SJCRH30 (cell line): ENCODE measurements around the gene KLHL12. TPM values are rescaled to one million over a fixed set of nuclear protein-coding genes. Genes with fewer than 3 reads are reported as not detected.
"Not testable (repeated sequence)": the region's sequence is repeated elsewhere in the genome, so short reads cannot be mapped to it uniquely, and the experiment has no call there.

Experiments
- DNase-seq, 2 experiments: peaks; one replicate each; pipeline ENCODE4 v3.0.0-alpha.2; 2015 to 2020
- H3K27ac ChIP-seq: fragments of 250-450 bp; sonication (Bioruptor Pico); 2 replicates; pipeline ENCODE4 v1.5.1; 2020; ENCODE audit warnings: mild to moderate bottlenecking, moderate library complexity
- H3K27me3 ChIP-seq: fragments of 250-450 bp; sonication (Bioruptor Pico); 2 replicates; pipeline ENCODE4 v1.5.1; 2020; ENCODE audit warnings: mild to moderate bottlenecking, moderate library complexity
- H3K36me3 ChIP-seq: fragments of 250-450 bp; sonication (Bioruptor Pico); 2 replicates; pipeline ENCODE4 v1.5.1; 2020; ENCODE audit warnings: mild to moderate bottlenecking, moderate library complexity
- H3K4me1 ChIP-seq: fragments of 250-450 bp; sonication (Bioruptor Pico); 2 replicates; pipeline ENCODE4 v1.5.1; 2020; ENCODE audit warnings: mild to moderate bottlenecking, moderate library complexity
- H3K4me3 ChIP-seq: fragments of 250-450 bp; sonication (Bioruptor Pico); 2 replicates; pipeline ENCODE4 v1.5.1; 2020; ENCODE audit warnings: mild to moderate bottlenecking, moderate library complexity
- H3K9me3 ChIP-seq: fragments of 250-450 bp; sonication (Bioruptor Pico); replicated peaks from 2 replicates; pipeline ENCODE4 v1.5.1; 2020; ENCODE audit warnings: mild to moderate bottlenecking, moderate library complexity
- total RNA-seq: library from RNA; depleted of rRNA; stranded (reverse); fragments of >200 nt; shearing (Covaris generic); gene quantifications from 2 replicates; pipeline ENCODE4 v1.2.3, GENCODE V29; 2014

The KLHL12 gene
- total RNA-seq, 1 experiment from 2014 or later, result 36.4 TPM

- no peaks in the 10 kb centered on the region for H3K27me3 ChIP-seq
- peaks cover 40% of the 10 kb centered on the region for H3K4me1 ChIP-seq
- peaks cover 18% of the 10 kb centered on the region for H3K36me3 ChIP-seq
- H3K9me3 ChIP-seq, result no peaks in the 10 kb centered on the region
- H3K27ac ChIP-seq, result peak within 1 kb of the TSS; percentile 62
- H3K4me3 ChIP-seq, result peak within 1 kb of the TSS; percentile 89
- DNase-seq, result peak; percentile 88 to 89
Measured at GRCh38 chr1:202957733-202958543, 30.9 kb upstream of the KLHL12 start, which contains the start of gene ADIPOR1. Gene ADIPOR1, minus strand, starts transcription at chr1:202958312. Its CDS starts 7,242 bp downstream, at chr1:202951070.

GRCh38 chr1:202956969-202957368, 29.9 kb upstream of the KLHL12 start:
- H3K27me3 ChIP-seq, result no peaks in the 10 kb centered on the region
- no peak for DNase-seq
- peaks cover 38% of the 10 kb centered on the region for H3K4me1 ChIP-seq
- peaks cover 8% of the 10 kb centered on the region for H3K36me3 ChIP-seq
- no peaks in the 10 kb centered on the region for H3K9me3 ChIP-seq
- H3K27ac ChIP-seq, result no peak overlapping the region
- peak overlapping the region; percentile 89 for H3K4me3 ChIP-seq

GRCh38 chr1:202954057-202954745, 27.2 kb upstream of the KLHL12 start:
- no peak for DNase-seq
- H3K4me1 ChIP-seq, result peaks cover 18% of the 10 kb centered on the region
- H3K36me3 ChIP-seq, result peaks cover 18% of the 10 kb centered on the region
- no peak overlapping the region for H3K4me3 ChIP-seq
- no peaks in the 10 kb centered on the region for H3K9me3 ChIP-seq
- no peaks in the 10 kb centered on the region for H3K27me3 ChIP-seq
- H3K27ac ChIP-seq, result no peak overlapping the region

- peaks cover 24% of the 10 kb centered on the region for H3K36me3 ChIP-seq
- no peak overlapping the region for H3K27ac ChIP-seq
- no peaks in the 10 kb centered on the region for H3K9me3 ChIP-seq
- H3K27me3 ChIP-seq, result no peaks in the 10 kb centered on the region
- DNase-seq, result no peak
- H3K4me3 ChIP-seq, result no peak overlapping the region
- peaks cover 10% of the 10 kb centered on the region for H3K4me1 ChIP-seq
Measured at GRCh38 chr1:202953392-202953791, 26.4 kb upstream of the KLHL12 start.

- Histone ChIP-seq H3K27me3 (no peaks in the 10 kb centered on the region), H3K4me1 (peaks cover 9% of the 10 kb centered on the region; the same call in 1 of the 2 replicates), H3K9me3 (no peaks in the 10 kb centered on the region), H3K27ac (no peak overlapping the region), H3K36me3 (peaks cover 30% of the 10 kb centered on the region), H3K4me3 (no peak overlapping the region)
- no peak for DNase-seq
Measured at GRCh38 chr1:202952818-202953217, 25.8 kb upstream of the KLHL12 start.

- Histone ChIP-seq H3K36me3 (peaks cover 36% of the 10 kb centered on the region), H3K4me3 (no peak overlapping the region), H3K9me3 (no peaks in the 10 kb centered on the region), H3K27me3 (no peaks in the 10 kb centered on the region), H3K4me1 (peaks cover 7% of the 10 kb centered on the region; the same call in 1 of the 2 replicates), H3K27ac (no peak overlapping the region)
- DNase-seq, result no peak
Measured at GRCh38 chr1:202952099-202952498, 25.1 kb upstream of the KLHL12 start.

- Histone ChIP-seq H3K27ac (no peak overlapping the region), H3K9me3 (no peaks in the 10 kb centered on the region), H3K36me3 (peaks cover 36% of the 10 kb centered on the region), H3K27me3 (no peaks in the 10 kb centered on the region), H3K4me3 (no peak overlapping the region), H3K4me1 (peaks cover under 1% of the 10 kb centered on the region; the same call in 1 of the 2 replicates)
- DNase-seq, result no peak
Measured at GRCh38 chr1:202951437-202951836, 24.4 kb upstream of the KLHL12 start.

- H3K27me3 ChIP-seq, result no peaks in the 10 kb centered on the region
- H3K36me3 ChIP-seq, result peaks cover 79% of the 10 kb centered on the region
- no peak for DNase-seq
- no peak overlapping the region for H3K27ac ChIP-seq
- no peaks in the 10 kb centered on the region for H3K9me3 ChIP-seq
- H3K4me1 ChIP-seq, result no peaks in the 10 kb centered on the region
- H3K4me3 ChIP-seq, result no peak overlapping the region
Measured at GRCh38 chr1:202945483-202945882, 18.4 kb upstream of the KLHL12 start.

- H3K27ac ChIP-seq, result no peak overlapping the region
- no peak overlapping the region for H3K4me3 ChIP-seq
- peaks cover 74% of the 10 kb centered on the region for H3K36me3 ChIP-seq
- DNase-seq, result no peak
- no peaks in the 10 kb centered on the region for H3K9me3 ChIP-seq
- no peaks in the 10 kb centered on the region for H3K4me1 ChIP-seq
- H3K27me3 ChIP-seq, result no peaks in the 10 kb centered on the region
Measured at GRCh38 chr1:202944438-202944921, 17.4 kb upstream of the KLHL12 start.

- H3K36me3 ChIP-seq, result peaks cover 58% of the 10 kb centered on the region
- no peaks in the 10 kb centered on the region for H3K27me3 ChIP-seq
Measured at GRCh38 chr1:202942426-202942825, 15.4 kb upstream of the KLHL12 start.

GRCh38 chr1:202941372-202941771, 14.3 kb upstream of the KLHL12 start:
- Histone ChIP-seq H3K4me1 (no peaks in the 10 kb centered on the region), H3K27me3 (no peaks in the 10 kb centered on the region), H3K4me3 (no peak overlapping the region), H3K36me3 (peaks cover 55% of the 10 kb centered on the region), H3K27ac (no peak overlapping the region), H3K9me3 (0 out of 2 replicates have a peak, but pooled peaks cover 2% of the 10 kb centered on the region)
- DNase-seq, result no peak

More at GRCh38 chr1:202942426-202942825, 15.4 kb upstream of the KLHL12 start:
- no peak for DNase-seq
- no peaks in the 10 kb centered on the region for H3K9me3 ChIP-seq
- H3K4me1 ChIP-seq, result no peaks in the 10 kb centered on the region
- no peak overlapping the region for H3K4me3 ChIP-seq
- no peak overlapping the region for H3K27ac ChIP-seq

- Histone ChIP-seq H3K4me3 (no peak overlapping the region), H3K9me3 (0 out of 2 replicates have a peak, but pooled peaks cover 2% of the 10 kb centered on the region), H3K36me3 (peaks cover 47% of the 10 kb centered on the region), H3K27me3 (no peaks in the 10 kb centered on the region), H3K4me1 (no peaks in the 10 kb centered on the region), H3K27ac (no peak overlapping the region)
- no peak for DNase-seq
Measured at GRCh38 chr1:202940561-202940960, 13.5 kb upstream of the KLHL12 start.

GRCh38 chr1:202938287-202938925, 11.4 kb upstream of the KLHL12 start:
- Histone ChIP-seq H3K36me3 (peaks cover 30% of the 10 kb centered on the region), H3K4me1 (no peaks in the 10 kb centered on the region), H3K27me3 (no peaks in the 10 kb centered on the region), H3K27ac (no peak overlapping the region), H3K4me3 (no peak overlapping the region), H3K9me3 (0 out of 2 replicates have a peak, but pooled peaks cover 4% of the 10 kb centered on the region)
- DNase-seq, result peak in 1 of 2 experiments; percentile 22

GRCh38 chr1:202936409-202936808, 9.4 kb upstream of the KLHL12 start:
- peaks cover 12% of the 10 kb centered on the region for H3K36me3 ChIP-seq
- not testable (repeated sequence) for H3K4me3 ChIP-seq

More at GRCh38 chr1:202936409-202936808, 9.4 kb upstream of the KLHL12 start:
- not testable (repeated sequence) for H3K27me3 ChIP-seq, H3K27ac ChIP-seq, H3K4me1 ChIP-seq, DNase-seq, H3K9me3 ChIP-seq
